T-helper 22 cell (primary cell): ENCODE results near the gene GNG13.

Experiments
- DNase-seq: peaks from one replicate; pipeline ENCODE4 v3.0.0-alpha.2; 2020; ENCODE audit warnings: low read depth

Gene GNG13

DNA sequence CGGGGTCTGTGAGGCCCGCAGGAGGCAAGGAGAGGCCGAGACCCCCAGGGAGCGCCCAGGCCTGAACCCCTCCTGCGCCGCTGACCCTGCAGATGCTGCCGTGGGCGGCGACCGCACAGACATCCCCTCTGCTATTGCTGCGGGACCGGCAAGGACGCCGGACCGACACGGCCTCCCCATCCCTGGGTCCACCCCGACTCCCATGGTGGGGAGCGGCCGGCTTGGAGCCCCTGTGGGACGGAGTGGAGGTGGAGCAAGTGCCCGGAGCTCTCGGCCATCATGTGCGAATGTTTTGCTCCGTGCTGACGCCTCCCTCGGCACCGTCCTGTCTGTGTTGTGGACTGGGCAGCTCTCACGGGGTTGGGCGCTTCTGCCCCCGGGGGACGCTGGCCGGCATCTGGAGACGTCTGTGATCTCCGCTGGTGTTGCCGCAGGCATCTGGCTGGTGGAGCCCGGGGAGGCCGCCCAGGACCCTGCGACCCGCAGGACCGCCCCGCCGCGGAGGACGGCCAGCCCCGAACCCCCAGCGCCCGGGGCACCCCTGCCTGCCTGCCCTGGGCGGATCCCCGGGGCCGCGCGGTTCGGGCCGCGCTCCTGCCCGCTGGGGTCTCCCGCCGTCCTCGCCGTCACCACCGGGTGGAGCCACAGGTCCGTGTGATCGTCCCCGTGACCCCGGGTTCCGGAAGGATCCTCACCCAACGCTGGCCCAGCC, 12.8 kb upstream of the GNG13 start:
- no peak for DNase-seq

DNA sequence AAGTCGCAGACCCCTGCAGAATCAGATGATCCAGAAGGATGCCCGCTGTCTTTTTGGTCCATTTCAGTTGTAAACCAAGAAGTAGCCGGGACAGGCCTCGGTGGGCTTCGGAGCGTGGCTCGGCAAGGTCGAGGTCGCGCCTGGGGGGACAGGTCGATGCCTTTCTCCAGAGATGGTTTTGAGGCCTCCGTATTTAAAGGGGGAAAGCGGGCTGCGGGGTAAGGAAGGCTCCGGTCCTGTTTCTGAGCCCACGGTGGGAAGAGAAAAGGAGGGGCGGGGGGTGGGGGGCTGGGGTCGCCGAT, 7.5 kb upstream of the GNG13 start:
- no peak for DNase-seq

DNA sequence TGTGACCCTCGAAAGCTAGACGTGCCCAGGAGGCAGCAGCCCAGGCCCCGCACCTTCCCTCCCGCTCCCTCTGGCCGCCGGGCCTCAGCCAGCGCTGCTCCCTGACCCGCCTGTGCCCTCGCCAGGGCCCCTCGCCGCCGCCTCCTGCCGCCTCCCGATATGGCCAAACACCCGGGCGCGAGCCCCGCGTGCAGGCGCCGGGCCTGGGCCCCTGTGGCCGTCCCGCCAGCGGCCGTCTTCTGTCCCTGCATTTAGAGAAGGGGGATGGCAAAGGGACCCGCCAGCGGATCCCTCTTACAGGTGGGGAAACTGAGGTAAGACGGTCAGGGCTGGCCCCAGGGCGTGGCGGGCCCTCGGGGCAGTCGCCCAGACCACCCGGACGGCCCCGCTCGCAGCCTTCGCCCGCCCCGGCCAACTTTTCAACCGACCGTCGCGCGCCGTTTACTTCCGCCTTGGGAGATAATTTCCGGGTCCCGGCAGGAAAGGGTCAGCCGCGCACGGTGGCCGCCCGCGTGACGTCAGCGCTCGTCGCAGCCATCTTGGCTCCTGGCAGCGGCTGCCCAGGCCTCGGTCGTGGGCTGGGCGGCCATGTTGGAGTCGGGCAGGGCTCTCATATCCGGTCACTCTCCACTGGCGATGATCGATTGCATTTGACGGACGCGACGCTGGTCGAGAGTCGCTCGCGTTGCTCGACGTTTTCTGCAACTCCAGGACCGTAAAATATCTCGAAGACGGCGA, 7.0 kb upstream of the GNG13 start:
- DNase-seq: peak; percentile 65

DNA sequence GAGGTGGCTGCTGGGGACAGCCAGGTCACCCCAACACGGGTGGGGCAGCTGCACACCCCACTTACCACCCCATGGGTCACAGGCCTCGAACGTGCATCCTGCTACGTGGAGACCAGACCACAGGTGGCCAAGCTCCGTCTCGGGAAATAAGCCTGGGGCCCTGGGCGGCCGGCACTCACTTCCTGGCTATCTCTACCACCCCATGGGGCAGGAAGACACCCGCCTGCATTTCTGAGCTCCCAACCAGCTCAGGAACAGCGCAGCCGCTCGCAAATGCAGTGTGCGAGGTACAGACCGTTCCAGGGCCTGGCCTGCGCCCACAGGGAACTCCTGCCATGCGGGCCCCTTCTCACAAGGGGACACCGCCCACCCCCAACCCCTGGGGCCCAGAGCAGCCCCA, 4.9 kb upstream of the GNG13 start:
- DNase-seq: no peak

- no peak for DNase-seq
Measured at GRCh38 chr16:804193-805048, 3.9 kb upstream of the GNG13 start.

DNA sequence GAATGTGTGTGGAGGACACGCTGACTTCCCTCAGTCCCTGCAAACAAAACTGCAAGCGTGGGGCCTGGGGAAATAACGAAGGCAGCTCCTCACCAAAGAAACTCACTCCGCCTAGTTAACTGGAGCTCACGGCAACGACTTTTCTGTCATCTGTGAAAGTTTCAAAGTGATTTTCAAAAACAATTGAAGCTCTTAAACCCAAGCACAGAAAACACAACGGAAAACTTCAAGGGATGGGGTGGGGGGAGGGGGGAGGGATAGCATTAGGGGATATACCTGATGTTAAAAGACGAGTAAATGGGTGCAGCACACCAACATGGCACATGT, 3.2 kb upstream of the GNG13 start:
- no peak for DNase-seq

- DNase-seq: no peak
Measured at GRCh38 chr16:802914-803753, 2.6 kb upstream of the GNG13 start.

- DNase-seq: no peak
Measured at GRCh38 chr16:802461-802860, 1.9 kb upstream of the GNG13 start.

DNA sequence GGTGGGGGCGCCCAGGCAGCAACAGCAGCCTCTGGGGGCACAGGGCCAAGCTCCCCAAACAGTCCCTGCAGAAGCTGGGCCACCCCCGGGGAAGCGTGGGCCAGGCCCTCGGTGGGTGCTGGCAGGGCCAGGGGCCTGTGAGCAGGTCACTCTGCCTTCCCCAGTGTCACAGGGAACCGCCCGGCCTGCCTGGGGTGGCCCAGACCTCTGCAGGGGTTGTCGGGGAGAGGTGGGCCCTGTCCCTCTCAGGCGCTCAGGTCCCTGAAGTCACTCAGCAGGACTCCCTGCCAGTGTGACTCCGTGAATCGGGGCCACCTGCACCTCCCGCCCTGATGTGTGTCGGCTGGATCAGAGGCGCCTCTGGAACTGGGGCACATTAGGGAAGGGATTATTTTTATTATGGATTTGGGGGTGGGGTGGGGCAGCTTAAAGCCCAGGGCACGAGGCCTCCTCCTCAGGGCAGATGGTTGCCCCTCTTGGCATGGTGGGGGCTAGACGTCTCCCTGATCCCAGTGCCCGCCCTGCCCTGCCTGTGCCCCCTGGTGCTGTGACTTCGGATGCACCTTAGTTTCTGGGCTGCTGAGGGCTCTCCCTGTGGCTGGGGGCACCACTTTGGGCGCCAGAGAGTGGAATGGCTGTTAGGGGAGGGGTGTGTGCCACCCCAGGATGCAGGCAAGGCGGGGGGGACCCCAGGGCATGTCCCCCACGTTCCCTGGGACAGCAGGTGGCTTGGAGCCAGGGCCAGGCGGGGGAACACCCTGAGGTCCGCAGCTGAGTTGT, 1.2 kb upstream of the GNG13 start:
- DNase-seq: no peak

GRCh38 chr16:800834-801511, 439 bp upstream of the GNG13 start:
- no peak for DNase-seq

DNA sequence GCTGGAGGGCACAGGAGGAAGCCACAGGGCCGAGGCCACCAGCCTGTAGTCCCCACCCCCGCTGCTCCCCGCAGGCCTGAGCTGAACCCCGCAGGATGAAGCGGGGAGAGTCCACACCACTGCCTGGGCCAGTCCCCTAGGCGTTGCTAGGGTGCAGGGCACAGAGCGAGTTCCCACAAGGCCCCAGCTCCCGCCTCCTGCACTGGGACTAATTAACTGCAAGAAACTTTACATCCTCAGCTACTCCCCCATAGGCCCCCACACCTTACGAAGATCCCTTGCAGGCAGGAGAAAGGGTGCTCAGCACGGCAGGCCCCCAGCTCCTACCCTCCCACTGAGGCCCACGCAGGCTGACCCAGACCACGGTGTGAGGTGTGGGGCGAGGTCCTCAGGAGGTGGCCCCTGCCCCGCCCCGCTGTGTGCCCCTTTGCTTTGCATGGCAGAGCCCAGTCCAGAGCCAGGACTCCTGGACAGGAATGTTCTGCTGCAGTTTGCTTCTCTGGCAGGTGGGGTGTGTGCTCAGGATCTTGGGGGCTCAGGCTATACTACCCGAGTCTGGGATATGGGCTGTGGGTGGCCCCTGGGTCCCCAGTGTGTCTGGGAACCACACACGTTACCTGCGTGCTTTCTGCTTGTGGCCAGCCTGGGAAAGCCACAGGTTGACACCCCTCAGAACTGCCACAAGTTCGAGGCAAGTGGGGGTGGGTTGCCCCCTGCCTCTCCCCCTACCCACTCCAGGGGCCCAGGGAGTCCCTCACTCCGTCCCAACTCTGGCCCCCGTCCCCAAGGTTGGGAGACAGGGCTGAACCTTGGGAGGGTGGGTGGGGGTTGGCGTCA, 1.2 kb downstream of the GNG13 start:
- no peak for DNase-seq

GRCh38 chr16:798666-799065, 1.9 kb downstream of the GNG13 start:
- no peak for DNase-seq

DNA sequence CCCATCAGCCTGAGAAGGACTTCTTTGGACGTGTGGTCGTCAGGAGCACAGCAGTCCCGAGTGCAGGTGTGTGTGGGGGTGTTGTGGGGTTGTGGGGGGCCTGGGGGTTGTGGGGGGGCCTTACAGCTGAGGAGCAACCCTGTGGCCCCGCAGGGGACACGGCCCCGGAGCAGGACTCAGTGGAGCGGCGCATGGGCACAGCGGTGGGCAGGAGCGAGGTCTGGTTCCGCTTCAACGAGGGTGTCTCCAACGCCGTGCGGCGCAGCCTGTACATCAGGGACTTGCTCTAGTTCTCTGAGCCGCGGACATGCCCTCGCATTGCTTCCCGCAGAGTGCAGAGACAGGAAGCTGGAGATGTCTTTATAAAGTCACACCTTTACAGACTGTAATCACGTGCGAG, 2.8 kb downstream of the GNG13 start:
- DNase-seq: no peak

- no peak for DNase-seq
Measured at GRCh38 chr16:797120-797420, 3.5 kb downstream of the GNG13 start.

GRCh38 chr16:796296-797119, 4.0 kb downstream of the GNG13 start:
- no peak for DNase-seq

DNA sequence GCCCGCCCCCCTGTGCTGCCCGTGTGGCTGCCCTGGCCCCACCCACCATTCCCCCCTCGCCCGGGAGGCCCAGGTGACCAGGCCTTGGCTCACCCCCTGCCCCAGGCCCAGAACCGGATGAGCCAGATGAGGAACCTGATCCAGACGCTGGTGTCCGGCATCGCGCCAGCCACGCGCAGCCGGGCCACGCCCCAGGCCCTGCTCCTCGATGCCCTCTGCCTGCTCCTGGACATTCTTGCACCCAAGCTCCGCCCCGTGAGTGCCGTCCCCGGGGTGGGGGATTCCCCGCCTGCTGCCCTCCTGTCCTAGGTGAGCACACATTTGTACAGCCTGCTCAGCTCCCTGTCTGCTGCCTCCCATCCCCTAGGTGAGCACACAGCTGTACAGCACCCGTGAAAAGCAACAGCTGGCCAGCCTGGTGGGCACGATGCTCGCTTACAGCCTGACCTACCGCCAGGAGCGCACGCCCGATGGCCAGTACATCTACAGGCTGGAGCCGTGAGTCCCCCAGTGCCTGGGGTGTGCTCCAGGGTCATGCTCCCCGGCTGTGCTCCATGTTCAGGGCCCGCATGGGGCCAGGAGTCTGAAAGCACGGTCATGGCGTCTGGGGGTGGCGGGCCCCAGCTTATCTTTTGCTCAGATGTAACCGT, 4.8 kb downstream of the GNG13 start:
- DNase-seq: no peak

DNA sequence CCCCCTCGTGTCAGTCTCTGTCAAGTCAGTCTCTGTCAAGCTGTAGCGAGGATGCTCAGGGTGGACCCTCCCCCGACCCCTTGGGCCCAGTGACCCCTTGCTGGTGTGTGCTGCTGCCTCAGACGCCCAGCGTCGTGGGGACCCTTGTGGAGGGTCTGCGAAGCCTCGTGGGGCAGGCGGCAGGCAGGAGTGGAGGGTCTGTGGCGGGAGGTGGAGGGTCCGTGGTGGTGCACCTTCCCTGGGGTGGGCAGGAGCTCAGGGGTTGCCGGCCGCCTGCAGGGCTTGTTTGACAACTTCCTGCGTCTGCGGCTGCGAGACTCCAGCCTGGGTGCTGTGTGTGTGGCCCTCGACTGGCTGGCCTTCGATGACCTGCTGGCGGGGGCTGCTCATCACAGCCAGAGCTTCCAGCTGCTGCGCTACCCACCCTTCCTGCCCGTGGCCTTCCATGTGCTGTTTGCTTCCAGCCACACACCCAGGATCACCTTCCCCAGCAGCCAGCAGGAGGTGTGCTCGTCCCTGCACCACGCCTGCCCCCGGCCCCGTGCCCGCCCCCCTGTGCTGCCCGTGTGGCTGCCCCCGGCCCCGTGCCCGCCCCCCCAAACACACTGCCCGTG, 5.6 kb downstream of the GNG13 start:
- no peak for DNase-seq

- no peak for DNase-seq
Measured at GRCh38 chr16:794091-794822, 6.3 kb downstream of the GNG13 start.
